ENCODE measurements around the gene CSPG4.
"Not testable (repeated sequence)": the region's sequence is repeated elsewhere in the genome, so short reads cannot be mapped to it uniquely, and the experiment has no call there.

Gene CSPG4

GRCh38 chr15:75738014-75738646 lies 25.5 kb upstream of the CSPG4 start:
- H3K4me2 ChIP-seq (ENCODE audit: low read length), result peak overlapping the region; percentile 100
- H3K9me3 ChIP-seq (ENCODE audit: control insufficient read depth, insufficient read depth, low read length), result no peaks in the 10 kb centered on the region
- H3K27me3 ChIP-seq (ENCODE audit: control insufficient read depth, low read length), result 0 out of 2 replicates have a peak, but pooled peaks cover 5% of the 10 kb centered on the region
- H3K4me1 ChIP-seq (ENCODE audit: control insufficient read depth, low read length), result peaks cover 16% of the 10 kb centered on the region
- no peaks in the 10 kb centered on the region for H3F3A ChIP-seq (ENCODE audit: control insufficient read depth, insufficient read depth)
- H3K27ac ChIP-seq (ENCODE audit: low read depth, low read length), result no peak overlapping the region
- H3K79me2 ChIP-seq (ENCODE audit: control insufficient read depth, low read length), result no peaks in the 10 kb centered on the region
- H3K36me3 ChIP-seq (ENCODE audit: control insufficient read depth, low read length), result no peaks in the 10 kb centered on the region
- peak overlapping the region; percentile 96 for H3K4me3 ChIP-seq (ENCODE audit: low read length)
- H3K9me2 ChIP-seq (replicated peaks; ENCODE audit: control insufficient read depth, low read length), result no peaks in the 10 kb centered on the region
- no peak for TF ChIP-seq EZH2phosphoT487 (IDR thresholded peaks at IDR 0.05; ENCODE audit: borderline replicate concordance, low read length)
- TF ChIP-seq CTCF (IDR thresholded peaks at IDR 0.05; ENCODE audit: low read depth, low read length, poor library complexity, severe bottlenecking), result no peak
- no peaks in the 10 kb centered on the region for H4K20me1 ChIP-seq (ENCODE audit: control insufficient read depth, insufficient read depth, low read depth, low read length)

- H3K27ac ChIP-seq (ENCODE audit: low read depth, low read length), result not testable (repeated sequence)
Measured at GRCh38 chr15:75737116-75738013, 24.7 kb upstream of the CSPG4 start.

GRCh38 chr15:75736256-75736655 lies 23.6 kb upstream of the CSPG4 start:
- no peak overlapping the region for H3K4me2 ChIP-seq (ENCODE audit: low read length)

More at GRCh38 chr15:75737116-75738013, 24.7 kb upstream of the CSPG4 start:
- not testable (repeated sequence) for H3F3A ChIP-seq (ENCODE audit: control insufficient read depth, insufficient read depth); H3K9me3 ChIP-seq (ENCODE audit: control insufficient read depth, insufficient read depth, low read length); H3K36me3 ChIP-seq (ENCODE audit: control insufficient read depth, low read length); H3K27me3 ChIP-seq (ENCODE audit: control insufficient read depth, low read length); H3K9me2 ChIP-seq (replicated peaks; ENCODE audit: control insufficient read depth, low read length); H4K20me1 ChIP-seq (ENCODE audit: control insufficient read depth, insufficient read depth, low read depth, low read length); H3K79me2 ChIP-seq (ENCODE audit: control insufficient read depth, low read length)
- Histone ChIP-seq H3K4me2 (ENCODE audit: low read length) (peak overlapping the region; percentile 100), H3K4me3 (ENCODE audit: low read length) (peak overlapping the region; percentile 96), H3K4me1 (ENCODE audit: control insufficient read depth, low read length) (peaks cover 23% of the 10 kb centered on the region)

GRCh38 chr15:75734861-75735760 lies 22.5 kb upstream of the CSPG4 start:
- H3K36me3 ChIP-seq (ENCODE audit: control insufficient read depth, low read length); H3F3A ChIP-seq (ENCODE audit: control insufficient read depth, insufficient read depth); H3K4me2 ChIP-seq (ENCODE audit: low read length); H3K79me2 ChIP-seq (ENCODE audit: control insufficient read depth, low read length); H3K9me3 ChIP-seq (ENCODE audit: control insufficient read depth, insufficient read depth, low read length); H3K9me2 ChIP-seq (replicated peaks; ENCODE audit: control insufficient read depth, low read length); H3K27me3 ChIP-seq (ENCODE audit: control insufficient read depth, low read length); H3K4me3 ChIP-seq (ENCODE audit: low read length); H3K27ac ChIP-seq (ENCODE audit: low read depth, low read length); H4K20me1 ChIP-seq (ENCODE audit: control insufficient read depth, insufficient read depth, low read depth, low read length): not testable (repeated sequence)
- peaks cover 35% of the 10 kb centered on the region for H3K4me1 ChIP-seq (ENCODE audit: control insufficient read depth, low read length)

More at GRCh38 chr15:75736256-75736655, 23.6 kb upstream of the CSPG4 start:
- Histone ChIP-seq H3K9me3 (ENCODE audit: control insufficient read depth, insufficient read depth, low read length) (no peaks in the 10 kb centered on the region), H3K27me3 (ENCODE audit: control insufficient read depth, low read length) (peaks cover 7% of the 10 kb centered on the region; the same call in 1 of the 2 replicates), H3K27ac (ENCODE audit: low read depth, low read length) (no peak overlapping the region), H3K4me3 (ENCODE audit: low read length) (no peak overlapping the region), H3K9me2 (replicated peaks; ENCODE audit: control insufficient read depth, low read length) (no peaks in the 10 kb centered on the region), H3K36me3 (ENCODE audit: control insufficient read depth, low read length) (no peaks in the 10 kb centered on the region), H3K4me1 (ENCODE audit: control insufficient read depth, low read length) (peaks cover 34% of the 10 kb centered on the region), H4K20me1 (ENCODE audit: control insufficient read depth, insufficient read depth, low read depth, low read length) (no peaks in the 10 kb centered on the region; the same call in 1 of the 2 replicates), H3F3A (ENCODE audit: control insufficient read depth, insufficient read depth) (no peaks in the 10 kb centered on the region), H3K79me2 (ENCODE audit: control insufficient read depth, low read length) (no peaks in the 10 kb centered on the region)
- TF ChIP-seq CTCF (IDR thresholded peaks at IDR 0.05; ENCODE audit: low read depth, low read length, poor library complexity, severe bottlenecking) (no peak), EZH2phosphoT487 (IDR thresholded peaks at IDR 0.05; ENCODE audit: borderline replicate concordance, low read length) (no peak)
